Chondrocyte (in vitro differentiated cells): ENCODE data around the gene PPP2R5C. TPM values are rescaled to one million over a fixed set of nuclear protein-coding genes. Genes with fewer than 3 reads are reported as not detected.

Experiments
- DNase-seq: peaks from one replicate; pipeline ENCODE4 v3.0.0; 2021; ENCODE audit warnings: mixed read lengths, low spot score
- H3K27ac Mint-ChIP-seq: one replicate; pipeline ENCODE4 v1.8.0; 2021; ENCODE audit warnings: mild to moderate bottlenecking, moderate library complexity, mixed read lengths; ENCODE audit not compliant: unreplicated experiment
- H3K27me3 Mint-ChIP-seq: 2 replicates; pipeline ENCODE4 v1.8.0; 2021; ENCODE audit warnings: low read depth, mixed read lengths
- H3K36me3 Mint-ChIP-seq: 2 replicates; pipeline ENCODE4 v1.8.0; 2021; ENCODE audit warnings: low read depth, mixed read lengths
- H3K4me1 Mint-ChIP-seq: 2 replicates; pipeline ENCODE4 v1.8.0; 2021; ENCODE audit warnings: low read depth, mild to moderate bottlenecking, mixed read lengths
- H3K4me3 Mint-ChIP-seq: one replicate; pipeline ENCODE4 v1.8.0; 2021; ENCODE audit warnings: mild to moderate bottlenecking, moderate library complexity, mixed read lengths; ENCODE audit not compliant: unreplicated experiment
- H3K9me3 Mint-ChIP-seq: 2 replicates; pipeline ENCODE4 v1.8.0; 2021; ENCODE audit warnings: low read depth, mixed read lengths
- total RNA-seq: library from RNA; stranded (reverse); gene quantifications from 3 replicates; pipeline ENCODE4 v1.2.1, GENCODE V29; 2021
- TF ChIP-seq, protein P1 (sequence below): fragments of 200-600 bp; sonication (generic); IDR thresholded peaks from 2 replicates; pipeline ENCODE4 v1.5.0; 2021; ENCODE audit warnings: antibody characterized with exemption, mild to moderate bottlenecking, moderate library complexity

PPP2R5C gene
- total RNA-seq, 1 donor from 2014 or later, result 95.0 TPM

GRCh38 chr14:101905614-101906013 is 144.1 kb downstream of the PPP2R5C start:
- peaks cover 47% of the 10 kb centered on the region for H3K36me3 Mint-ChIP-seq
- H3K4me1 Mint-ChIP-seq, result no peaks in the 10 kb centered on the region
- no peaks in the 10 kb centered on the region for H3K27me3 Mint-ChIP-seq
- TF ChIP-seq, protein P1, sequence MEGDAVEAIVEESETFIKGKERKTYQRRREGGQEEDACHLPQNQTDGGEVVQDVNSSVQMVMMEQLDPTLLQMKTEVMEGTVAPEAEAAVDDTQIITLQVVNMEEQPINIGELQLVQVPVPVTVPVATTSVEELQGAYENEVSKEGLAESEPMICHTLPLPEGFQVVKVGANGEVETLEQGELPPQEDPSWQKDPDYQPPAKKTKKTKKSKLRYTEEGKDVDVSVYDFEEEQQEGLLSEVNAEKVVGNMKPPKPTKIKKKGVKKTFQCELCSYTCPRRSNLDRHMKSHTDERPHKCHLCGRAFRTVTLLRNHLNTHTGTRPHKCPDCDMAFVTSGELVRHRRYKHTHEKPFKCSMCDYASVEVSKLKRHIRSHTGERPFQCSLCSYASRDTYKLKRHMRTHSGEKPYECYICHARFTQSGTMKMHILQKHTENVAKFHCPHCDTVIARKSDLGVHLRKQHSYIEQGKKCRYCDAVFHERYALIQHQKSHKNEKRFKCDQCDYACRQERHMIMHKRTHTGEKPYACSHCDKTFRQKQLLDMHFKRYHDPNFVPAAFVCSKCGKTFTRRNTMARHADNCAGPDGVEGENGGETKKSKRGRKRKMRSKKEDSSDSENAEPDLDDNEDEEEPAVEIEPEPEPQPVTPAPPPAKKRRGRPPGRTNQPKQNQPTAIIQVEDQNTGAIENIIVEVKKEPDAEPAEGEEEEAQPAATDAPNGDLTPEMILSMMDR, result no peak
- no peak overlapping the region for H3K4me3 Mint-ChIP-seq
- no peaks in the 10 kb centered on the region for H3K9me3 Mint-ChIP-seq
- no peak overlapping the region for H3K27ac Mint-ChIP-seq
- DNase-seq, result peak; percentile 41

DNA sequence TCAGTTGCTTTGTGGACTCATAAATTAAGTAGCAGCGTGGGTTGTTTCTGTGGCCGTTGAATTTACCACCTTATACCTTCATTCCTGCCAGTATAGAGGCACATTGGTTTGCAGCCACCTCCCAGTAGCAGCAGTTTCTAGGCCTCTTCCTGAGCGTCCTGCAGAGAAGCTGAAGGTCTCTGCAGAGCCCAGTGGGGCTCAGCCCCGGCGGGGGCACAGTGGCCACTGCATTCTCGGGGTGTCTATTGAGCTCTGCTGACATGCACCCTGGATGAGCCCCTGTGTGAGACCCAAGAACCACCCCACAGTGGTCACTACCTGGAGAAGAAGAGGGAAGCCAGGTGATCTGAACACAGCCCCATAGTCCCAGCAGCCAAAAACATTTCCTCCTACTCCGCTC is 145.1 kb downstream of the PPP2R5C start:
- peak; percentile 56 for DNase-seq
- H3K4me3 Mint-ChIP-seq, result no peak overlapping the region
- no peaks in the 10 kb centered on the region for H3K9me3 Mint-ChIP-seq
- TF ChIP-seq, protein P1, result no peak
- H3K4me1 Mint-ChIP-seq, result no peaks in the 10 kb centered on the region
- H3K27ac Mint-ChIP-seq, result no peak overlapping the region
- H3K36me3 Mint-ChIP-seq, result peaks cover 42% of the 10 kb centered on the region
- H3K27me3 Mint-ChIP-seq, result no peaks in the 10 kb centered on the region

DNA sequence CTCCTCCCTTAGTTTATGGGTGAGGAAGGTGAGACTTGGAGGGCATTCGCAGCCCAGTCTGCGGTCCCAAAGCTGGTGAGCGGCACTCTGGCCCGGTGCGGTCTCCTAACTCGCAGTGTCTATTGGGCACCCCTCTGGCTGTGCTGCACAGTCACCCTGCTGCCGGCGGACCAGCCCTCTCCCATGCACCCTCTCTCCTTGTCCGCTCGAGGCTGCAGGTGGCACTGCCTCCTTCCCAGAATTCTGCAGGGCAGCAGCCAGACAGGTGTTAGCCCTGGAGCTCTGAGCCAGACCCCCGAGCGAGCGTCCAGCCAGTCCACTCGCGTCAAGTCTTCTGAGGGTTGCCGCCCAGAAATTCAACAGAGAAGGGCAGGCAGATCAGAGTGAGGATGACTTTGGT is 146.1 kb downstream of the PPP2R5C start:
- TF ChIP-seq, protein P1, result no peak
- Mint-ChIP-seq H3K27ac (no peak overlapping the region), H3K4me3 (no peak overlapping the region), H3K9me3 (no peaks in the 10 kb centered on the region), H3K36me3 (peaks cover 37% of the 10 kb centered on the region), H3K27me3 (no peaks in the 10 kb centered on the region), H3K4me1 (no peaks in the 10 kb centered on the region)
- no peak for DNase-seq

GRCh38 chr14:101908795-101909194 is 147.3 kb downstream of the PPP2R5C start:
- no peak overlapping the region for H3K4me3 Mint-ChIP-seq
- DNase-seq, result no peak
- H3K27me3 Mint-ChIP-seq, result no peaks in the 10 kb centered on the region
- H3K36me3 Mint-ChIP-seq, result peaks cover 31% of the 10 kb centered on the region
- TF ChIP-seq, protein P1, result no peak
- no peaks in the 10 kb centered on the region for H3K9me3 Mint-ChIP-seq
- H3K27ac Mint-ChIP-seq, result no peak overlapping the region
- no peaks in the 10 kb centered on the region for H3K4me1 Mint-ChIP-seq

- Mint-ChIP-seq H3K36me3 (peaks cover 35% of the 10 kb centered on the region), H3K27ac (no peak overlapping the region), H3K9me3 (no peaks in the 10 kb centered on the region), H3K27me3 (no peaks in the 10 kb centered on the region), H3K4me3 (no peak overlapping the region), H3K4me1 (no peaks in the 10 kb centered on the region)
- no peak for DNase-seq
- TF ChIP-seq, protein P1, result no peak
Measured at GRCh38 chr14:101909371-101910096, 148.0 kb downstream of the PPP2R5C start.
